Measurements from ENCODE around the gene ZNF778. TPM values are rescaled to one million over a fixed set of nuclear protein-coding genes. Genes with fewer than 3 reads are reported as not detected.
A peak's percentile ranks its signal among the peaks of the same experiment; 100 is the strongest.
"Not testable (repeated sequence)": the region's sequence is repeated elsewhere in the genome, so short reads cannot be mapped to it uniquely, and the experiment has no call there.

The ZNF778 gene
- total RNA-seq, 2 donors from 2014 or later: 7.5 to 23.3 TPM

DNA sequence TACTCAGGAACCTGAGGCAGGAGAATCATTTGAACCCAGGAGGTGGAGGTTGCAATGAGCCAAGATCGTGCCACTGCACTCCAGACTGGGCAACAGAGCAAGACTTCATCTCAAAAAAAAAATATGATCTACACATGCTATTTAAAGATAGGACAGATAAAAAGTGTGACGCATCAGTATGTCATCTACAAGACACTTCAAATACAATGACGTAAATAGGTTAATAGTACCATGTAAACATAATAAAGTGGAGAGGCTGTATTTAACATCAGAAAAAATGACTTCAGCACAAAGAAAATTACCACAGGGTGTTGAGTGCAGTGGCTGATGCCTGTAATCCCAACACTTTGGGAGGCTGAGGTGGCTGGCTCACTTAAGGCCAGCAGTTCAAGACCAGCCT, 20.2 kb downstream of the ZNF778 start:
- Mint-ChIP-seq H3K27ac (no peak overlapping the region), H3K4me1 (ENCODE audit: low read depth in 2 of 2) (peaks cover 6 to 9% of the 10 kb centered on the region in 2 donors), H3K4me3 (no peak overlapping the region), H3K36me3 (peaks cover 16% of the 10 kb centered on the region), H3K27me3 (no peaks in the 10 kb centered on the region), H3K9me3 (no peaks in the 10 kb centered on the region)
- no peak for ATAC-seq
- no peak for DNase-seq (ENCODE audit: low spot score)

DNA sequence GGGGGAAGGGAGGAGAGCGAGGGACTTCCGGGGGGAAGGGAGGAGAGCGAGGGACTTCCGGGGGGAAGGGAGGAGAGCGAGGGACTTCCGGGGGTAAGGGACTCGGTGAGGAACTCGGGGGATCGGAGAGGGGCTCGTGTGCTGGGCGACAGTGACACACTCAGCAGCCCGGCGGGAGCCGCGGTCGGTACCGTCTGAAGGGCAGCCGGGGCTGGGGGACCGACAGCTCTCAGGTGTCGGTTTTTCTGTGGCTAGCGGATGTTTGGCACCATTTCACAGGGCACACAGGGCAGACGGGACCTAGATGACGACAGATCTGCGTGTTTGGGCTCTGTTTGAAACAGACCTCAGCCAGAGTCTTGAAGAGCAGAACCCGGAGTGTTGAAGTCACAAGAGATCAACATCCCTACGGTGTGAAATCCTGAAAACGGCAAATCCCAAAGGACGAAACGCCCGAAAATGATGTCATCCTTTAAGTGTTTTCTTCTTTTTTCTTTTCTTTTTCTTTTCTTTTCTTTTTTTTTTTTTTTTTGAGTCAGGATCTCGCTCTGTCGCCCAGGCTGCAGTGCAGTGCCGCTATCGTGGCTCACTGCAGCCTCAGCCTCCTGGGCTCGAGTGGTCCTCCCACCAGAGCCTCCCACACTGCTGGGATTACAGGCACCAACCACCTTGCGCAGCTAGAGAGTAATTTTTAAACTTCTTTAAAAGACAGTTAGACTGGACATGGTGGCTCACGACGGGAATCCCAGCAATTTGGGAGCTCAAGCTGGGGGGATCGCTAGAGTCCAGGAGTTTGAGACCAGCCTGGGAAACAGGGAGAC, 23.9 kb downstream of the ZNF778 start:
- H3K27me3 Mint-ChIP-seq: no peaks in the 10 kb centered on the region
- H3K27ac Mint-ChIP-seq: peak overlapping the region; percentile 91 to 94
- no peaks in the 10 kb centered on the region for H3K9me3 Mint-ChIP-seq
- no peaks in the 10 kb centered on the region for H3K36me3 Mint-ChIP-seq
- H3K4me3 Mint-ChIP-seq: peak overlapping the region; percentile 95
- H3K4me1 Mint-ChIP-seq (ENCODE audit: low read depth in 2 of 2): peaks cover 13% of the 10 kb centered on the region in 2 donors
- ATAC-seq (peak; percentile 86 to 88), DNase-seq (ENCODE audit: low spot score) (peak; percentile 84)

DNA sequence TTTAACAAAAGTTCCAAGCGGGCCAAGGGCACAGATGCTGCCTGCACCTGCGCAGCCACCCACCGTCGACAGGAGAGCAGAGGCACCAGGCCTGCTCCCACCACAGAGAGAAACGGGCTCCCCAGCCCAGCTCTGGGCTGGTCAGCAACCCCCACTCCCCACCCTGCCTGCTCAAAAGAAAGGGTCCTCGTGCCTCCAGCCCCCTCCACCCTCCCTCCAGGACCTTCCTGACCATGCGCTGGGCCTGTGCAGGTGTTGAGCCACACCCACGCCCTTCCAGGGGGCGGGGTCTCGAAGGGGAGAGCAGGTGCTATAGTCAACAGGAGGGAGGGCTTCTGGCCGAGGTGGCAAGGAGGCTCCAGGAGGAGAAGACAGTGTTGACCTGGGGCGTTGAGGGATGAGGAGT, 25.3 kb downstream of the ZNF778 start:
- no peaks in the 10 kb centered on the region for H3K36me3 Mint-ChIP-seq
- H3K27ac Mint-ChIP-seq: peak overlapping the region in 1 of 2 donors; percentile 19
- no peaks in the 10 kb centered on the region for H3K9me3 Mint-ChIP-seq

DNA sequence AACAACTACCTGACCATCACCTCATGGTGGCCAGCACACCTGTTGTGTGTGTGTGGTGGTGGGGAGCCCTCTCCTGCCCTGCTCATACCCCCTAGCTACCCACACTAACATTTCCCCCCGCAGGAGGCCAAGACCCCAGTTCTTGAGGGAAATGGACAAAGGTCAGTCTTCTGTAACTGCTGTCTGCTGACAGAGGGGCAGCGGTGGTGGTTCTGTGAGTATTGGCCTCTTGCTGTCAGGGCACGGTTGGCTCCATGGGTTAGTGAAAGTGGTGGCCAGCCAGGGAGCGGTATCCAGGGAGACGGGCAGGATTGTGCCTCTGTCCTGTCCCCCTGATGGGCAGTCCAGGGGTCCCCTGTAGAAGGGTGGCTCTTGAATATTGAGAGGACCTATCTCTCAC, 26.2 kb downstream of the ZNF778 start:
- Mint-ChIP-seq H3K4me1 (ENCODE audit: low read depth in 2 of 2) (peaks cover 16 to 17% of the 10 kb centered on the region in 2 donors), H3K27me3 (no peaks in the 10 kb centered on the region), H3K27ac (peak overlapping the region in 1 of 2 donors; percentile 19), H3K4me3 (no peak overlapping the region), H3K9me3 (no peaks in the 10 kb centered on the region), H3K36me3 (no peaks in the 10 kb centered on the region)
- ATAC-seq (no peak), DNase-seq (ENCODE audit: low spot score) (no peak)

More for the DNA sequence above, 25.3 kb downstream of the ZNF778 start:
- no peak for DNase-seq (ENCODE audit: low spot score)
- Mint-ChIP-seq H3K4me1 (ENCODE audit: low read depth in 2 of 2) (peaks cover 16 to 17% of the 10 kb centered on the region in 2 donors), H3K4me3 (no peak overlapping the region), H3K27me3 (no peaks in the 10 kb centered on the region)
- ATAC-seq: no peak

DNA sequence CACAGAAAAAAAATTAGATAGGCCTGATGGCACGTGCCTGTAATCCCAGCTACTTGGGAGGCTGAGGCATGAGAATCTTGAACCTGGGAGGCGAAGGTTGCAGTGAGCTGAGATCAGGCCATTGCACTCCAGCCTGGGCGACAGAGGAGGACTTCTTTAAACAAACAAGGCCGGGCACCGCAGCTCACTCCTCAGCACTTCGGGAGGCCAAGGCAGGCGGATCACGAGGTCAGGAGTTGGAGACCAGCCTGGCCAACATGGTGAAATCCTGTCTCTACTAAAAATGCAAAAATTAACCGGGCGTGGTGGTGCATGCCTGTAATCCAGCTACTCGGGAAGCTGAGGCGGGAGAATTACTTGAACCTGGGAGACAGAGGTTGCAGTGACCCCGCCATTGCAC, 26.8 kb downstream of the ZNF778 start:
- not testable (repeated sequence) for H3K27ac Mint-ChIP-seq; ATAC-seq; H3K4me3 Mint-ChIP-seq; H3K9me3 Mint-ChIP-seq; DNase-seq (ENCODE audit: low spot score); H3K36me3 Mint-ChIP-seq; H3K27me3 Mint-ChIP-seq
- H3K4me1 Mint-ChIP-seq (ENCODE audit: low read depth in 2 of 2): peaks cover 16 to 17% of the 10 kb centered on the region in 2 donors

DNA sequence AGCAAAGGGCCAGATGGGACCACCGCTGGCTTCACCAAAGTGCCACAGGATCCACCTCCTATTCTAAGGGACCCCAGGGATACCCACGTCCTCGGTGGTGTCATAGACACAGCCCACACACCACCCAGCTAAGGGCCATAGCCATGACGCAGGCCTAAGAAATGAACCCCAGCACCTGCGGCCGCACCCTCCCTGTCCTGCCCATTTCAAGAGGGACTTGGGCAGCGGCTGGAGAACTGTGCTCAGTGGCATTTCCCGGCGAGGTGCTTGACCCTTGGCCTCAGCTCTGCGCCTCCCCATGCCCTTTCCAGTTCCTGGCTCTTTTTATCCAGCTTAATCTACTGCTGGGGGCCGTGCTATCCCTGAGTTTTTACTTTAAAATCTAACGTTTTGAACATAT, 27.3 kb downstream of the ZNF778 start:
- peaks cover 2% of the 10 kb centered on the region for H3K36me3 Mint-ChIP-seq
- H3K4me1 Mint-ChIP-seq (ENCODE audit: low read depth in 2 of 2): peaks cover 16% of the 10 kb centered on the region in 2 donors
- no peaks in the 10 kb centered on the region for H3K9me3 Mint-ChIP-seq
- no peak overlapping the region for H3K27ac Mint-ChIP-seq
- H3K27me3 Mint-ChIP-seq: no peaks in the 10 kb centered on the region
- no peak overlapping the region for H3K4me3 Mint-ChIP-seq
- DNase-seq (ENCODE audit: low spot score): no peak
- no peak for ATAC-seq

DNA sequence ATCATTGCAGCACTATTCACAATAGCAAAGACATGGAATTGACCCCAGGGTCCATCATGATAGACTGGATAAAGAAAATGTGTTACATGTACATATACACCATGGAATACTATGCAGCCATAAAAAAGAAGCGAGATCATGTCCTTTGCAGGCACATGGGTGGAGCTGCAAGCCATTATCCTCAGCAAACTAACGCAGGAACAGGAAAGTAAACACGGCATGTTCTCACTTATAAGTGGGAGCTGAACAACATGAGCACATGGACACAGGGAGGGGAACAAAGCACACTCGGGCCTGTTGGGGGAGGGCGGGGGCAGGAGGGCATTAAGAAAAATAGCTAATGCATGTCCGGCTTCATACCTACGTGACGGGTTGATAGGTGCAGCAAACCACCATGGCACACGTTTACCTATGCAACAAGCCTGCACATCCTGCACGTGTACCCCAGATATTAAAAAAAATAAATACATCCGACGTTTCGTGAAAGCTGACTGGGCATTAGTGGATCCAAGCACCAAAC, 28.9 kb downstream of the ZNF778 start:
- peaks cover 3% of the 10 kb centered on the region for H3K9me3 Mint-ChIP-seq
- H3K4me3 Mint-ChIP-seq: peak overlapping the region; percentile 69
- no peak overlapping the region for H3K27ac Mint-ChIP-seq
- ATAC-seq: no peak
- no peak for DNase-seq (ENCODE audit: low spot score)
- peaks cover 10% of the 10 kb centered on the region for H3K36me3 Mint-ChIP-seq
- peaks cover 0 to 5% of the 10 kb centered on the region in 2 donors for H3K27me3 Mint-ChIP-seq
- H3K4me1 Mint-ChIP-seq (ENCODE audit: low read depth in 2 of 2): peaks cover 12 to 13% of the 10 kb centered on the region in 2 donors

DNA sequence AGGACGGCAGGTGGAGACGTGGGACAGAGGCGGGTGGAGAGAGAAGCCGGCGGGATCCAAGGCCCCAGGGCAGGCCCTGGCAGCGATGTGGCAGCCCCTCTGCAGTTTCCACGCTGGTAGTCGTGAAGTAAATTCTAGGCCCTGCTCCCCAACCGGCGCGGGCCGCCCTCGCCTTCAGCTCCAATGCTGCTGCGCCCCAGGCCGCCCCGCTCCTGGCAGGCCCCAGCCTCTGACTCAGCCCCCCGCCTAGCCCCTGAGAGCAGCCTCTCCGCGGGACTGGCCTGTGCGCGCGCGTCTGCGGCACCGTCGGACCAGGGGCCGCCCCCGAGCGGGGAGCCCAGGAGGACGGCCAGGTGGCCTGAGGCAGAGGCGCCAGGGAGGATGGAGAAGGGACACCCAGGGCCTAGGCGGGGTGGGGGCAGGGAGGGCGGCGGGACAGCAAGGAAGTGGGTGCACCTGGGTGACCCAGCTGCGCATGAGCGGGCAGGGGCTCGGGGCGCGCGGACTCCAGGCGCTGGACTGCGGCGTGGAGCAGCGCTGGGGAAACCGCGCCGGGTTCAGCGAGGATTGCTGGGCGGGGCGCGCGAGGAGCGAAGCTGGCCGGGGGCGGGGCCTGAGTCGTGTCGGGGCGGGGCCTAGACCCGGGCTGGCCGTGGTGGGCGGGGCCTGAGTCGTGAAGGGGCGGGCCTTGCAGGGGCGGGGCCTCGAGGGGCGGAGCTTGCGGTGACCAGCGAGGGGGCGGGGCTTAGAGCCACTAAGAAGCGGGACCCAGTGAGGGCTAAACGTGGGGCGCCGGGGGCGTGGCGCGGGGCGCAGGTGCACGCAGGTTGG, 29.6 kb downstream of the ZNF778 start:
- H3K36me3 Mint-ChIP-seq: peaks cover 10% of the 10 kb centered on the region
- peak overlapping the region; percentile 69 for H3K4me3 Mint-ChIP-seq
- H3K27me3 Mint-ChIP-seq: peaks cover 0 to 7% of the 10 kb centered on the region in 2 donors
- DNase-seq (ENCODE audit: low spot score) (peak; percentile 97), ATAC-seq (peak; percentile 96 to 97)
- H3K9me3 Mint-ChIP-seq: peaks cover 3% of the 10 kb centered on the region
- peaks cover 12 to 15% of the 10 kb centered on the region in 2 donors for H3K4me1 Mint-ChIP-seq (ENCODE audit: low read depth in 2 of 2)
- no peak overlapping the region for H3K27ac Mint-ChIP-seq

DNA sequence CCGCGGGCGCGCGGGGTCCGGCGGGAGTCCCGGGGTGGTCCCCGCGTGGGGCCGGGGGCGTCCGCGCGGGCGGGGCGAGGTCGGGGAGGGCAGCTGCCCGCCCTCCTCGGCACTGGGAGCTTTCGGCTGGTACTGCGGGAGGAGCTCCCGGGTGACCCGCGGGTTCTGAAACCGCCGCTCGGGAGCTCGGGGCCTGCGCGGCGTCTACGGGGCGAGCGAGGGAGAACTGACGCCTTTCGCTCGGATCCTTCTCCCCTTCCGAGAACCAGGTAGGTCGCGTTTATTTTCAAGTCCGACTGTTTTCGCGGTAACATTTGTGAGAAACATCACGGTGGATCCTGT, 30.2 kb downstream of the ZNF778 start:
- DNase-seq (ENCODE audit: low spot score); H3K9me3 Mint-ChIP-seq; ATAC-seq; H3K27me3 Mint-ChIP-seq; H3K27ac Mint-ChIP-seq: not testable (repeated sequence)
- peaks cover 12 to 15% of the 10 kb centered on the region in 2 donors for H3K4me1 Mint-ChIP-seq (ENCODE audit: low read depth in 2 of 2)
- peak overlapping the region; percentile 61 for H3K4me3 Mint-ChIP-seq
- peaks cover 10% of the 10 kb centered on the region for H3K36me3 Mint-ChIP-seq

DNA sequence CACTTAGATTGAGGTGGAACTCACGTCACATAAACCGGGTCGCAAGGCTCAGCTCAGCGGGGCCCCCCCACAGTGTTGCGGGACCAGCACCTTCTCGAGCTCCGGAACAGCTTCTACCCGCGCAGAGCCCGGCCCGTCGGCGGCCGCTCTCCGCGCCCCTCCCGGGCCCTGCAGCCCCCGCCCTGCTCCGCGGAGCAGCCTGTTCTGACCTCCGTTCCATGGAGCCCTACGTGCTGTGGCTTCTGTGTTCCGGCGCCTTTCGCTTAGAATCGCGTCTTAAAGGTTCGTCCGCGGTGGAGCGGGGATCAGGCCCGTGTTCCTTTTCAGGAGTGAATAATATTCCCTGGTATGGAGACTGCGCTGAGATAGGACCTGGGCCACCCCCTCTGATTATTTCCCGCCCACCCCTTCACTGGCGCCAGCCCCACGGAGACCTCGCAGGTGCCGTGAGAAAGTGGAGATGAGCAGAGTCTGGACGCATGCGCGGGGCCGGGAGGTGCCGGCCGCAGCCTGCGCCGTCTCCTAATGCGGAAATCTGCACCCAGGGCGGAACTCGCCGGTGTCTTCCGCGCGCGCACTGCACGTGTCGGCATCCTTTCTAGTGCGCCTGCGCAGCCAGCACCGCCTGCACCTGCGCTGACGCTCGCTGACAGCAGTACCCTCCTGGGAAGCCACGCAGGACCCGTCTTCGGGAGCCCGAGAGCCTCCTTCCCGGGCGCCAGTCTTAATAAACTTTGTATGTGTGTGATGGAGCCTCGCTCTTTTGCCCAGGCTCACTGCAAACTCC, 30.9 kb downstream of the ZNF778 start:
- ATAC-seq (no peak), DNase-seq (ENCODE audit: low spot score) (no peak)
- peaks cover 0 to 7% of the 10 kb centered on the region in 2 donors for H3K27me3 Mint-ChIP-seq
- peak overlapping the region; percentile 61 for H3K4me3 Mint-ChIP-seq
- H3K4me1 Mint-ChIP-seq (ENCODE audit: low read depth in 2 of 2): peaks cover 11 to 12% of the 10 kb centered on the region in 2 donors
- H3K27ac Mint-ChIP-seq: no peak overlapping the region
- H3K36me3 Mint-ChIP-seq: peaks cover 10% of the 10 kb centered on the region
- peaks cover 3% of the 10 kb centered on the region for H3K9me3 Mint-ChIP-seq

DNA sequence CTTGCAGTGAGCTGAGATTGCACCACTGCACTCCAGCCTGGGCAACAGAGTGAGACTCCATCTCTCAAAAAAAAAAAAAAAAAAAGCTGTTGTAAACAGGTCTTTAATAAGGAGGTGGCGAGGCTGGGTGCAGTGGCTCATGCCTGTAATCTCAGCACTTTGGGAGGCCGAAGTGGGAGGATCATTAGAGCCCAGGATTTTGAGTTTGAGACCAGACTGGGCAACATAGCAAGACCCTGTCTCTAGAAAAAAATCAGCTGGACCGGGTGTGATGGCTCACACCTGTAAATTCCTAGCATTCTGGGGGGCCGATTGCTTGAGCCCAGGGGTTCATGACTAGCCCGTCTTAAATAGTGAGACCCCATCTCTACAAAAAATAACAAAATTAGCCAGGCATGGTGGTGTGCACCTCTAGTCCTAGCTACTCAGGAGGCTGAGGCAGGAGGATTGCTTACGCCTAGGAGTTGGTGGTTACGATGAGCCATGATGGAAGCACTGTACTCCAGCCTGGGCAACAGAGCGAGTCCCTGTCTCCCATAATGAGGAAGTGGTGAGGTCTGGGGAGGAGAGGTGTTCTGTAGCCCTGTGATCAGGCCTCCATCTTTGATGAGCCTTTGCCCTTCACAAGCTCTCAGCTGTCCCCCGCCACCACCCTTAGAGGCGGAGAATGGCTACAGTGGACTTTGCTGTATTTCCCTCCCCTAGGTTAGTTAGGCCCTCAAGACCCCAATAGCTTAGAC, 36.2 kb downstream of the ZNF778 start:
- H3K9me3 Mint-ChIP-seq: peaks cover 3% of the 10 kb centered on the region
- no peak overlapping the region for H3K27ac Mint-ChIP-seq
- H3K4me1 Mint-ChIP-seq (ENCODE audit: low read depth in 2 of 2): peaks cover 20 to 21% of the 10 kb centered on the region in 2 donors
- H3K4me3 Mint-ChIP-seq: no peak overlapping the region
- H3K36me3 Mint-ChIP-seq: peaks cover 10% of the 10 kb centered on the region
- DNase-seq (ENCODE audit: low spot score) (no peak), ATAC-seq (no peak)
- peaks cover 10 to 16% of the 10 kb centered on the region in 2 donors for H3K27me3 Mint-ChIP-seq

DNA sequence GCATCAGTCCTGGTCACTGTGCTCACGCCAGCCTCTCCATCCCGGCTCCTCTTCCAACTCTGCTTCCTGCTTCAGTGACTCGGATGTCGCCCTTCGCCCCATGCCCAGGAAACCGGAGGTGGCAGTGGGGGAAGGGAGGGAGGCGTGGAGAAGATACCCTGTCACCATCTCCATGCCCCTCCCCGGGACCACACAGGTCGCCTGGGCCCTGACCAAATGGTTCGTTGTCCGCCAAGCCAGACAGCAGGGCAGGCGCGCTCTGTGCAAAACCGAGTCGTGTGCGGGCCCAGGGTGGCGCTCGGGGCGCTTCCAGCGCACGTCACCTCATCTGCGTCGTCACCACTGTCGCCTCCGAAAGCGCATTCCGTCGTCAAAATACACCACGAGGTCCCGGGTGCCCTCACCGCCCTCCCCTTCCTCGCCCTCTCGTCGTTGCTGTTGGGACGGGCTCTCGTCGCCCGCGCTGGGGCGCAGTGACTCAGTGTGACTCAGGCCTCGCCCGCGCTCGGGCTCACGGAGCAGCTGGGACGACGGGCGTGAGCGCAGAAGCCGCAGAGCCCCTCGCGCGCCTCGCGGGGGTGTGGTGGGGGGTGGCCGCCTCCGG, 39.2 kb downstream of the ZNF778 start:
- no peaks in the 10 kb centered on the region for H3K9me3 Mint-ChIP-seq

More for the DNA sequence above, 39.2 kb downstream of the ZNF778 start:
- DNase-seq (ENCODE audit: low spot score): peak; percentile 77
- Mint-ChIP-seq H3K36me3 (no peaks in the 10 kb centered on the region), H3K4me1 (ENCODE audit: low read depth in 2 of 2) (peaks cover 16 to 20% of the 10 kb centered on the region in 2 donors), H3K27me3 (peaks cover 10 to 11% of the 10 kb centered on the region in 2 donors), H3K27ac (no peak overlapping the region), H3K4me3 (peak overlapping the region; percentile 30)
- ATAC-seq: peak; percentile 92 to 94

Measured in natural killer cell treated with Interleukin-12 subunit alpha and Interleukin-12 subunit beta and Interleukin-15 and Interleukin-18, amount 100 ng/mL, for 72 hours (primary cell).